Muscle layer of duodenum (tissue), 2 donors: ENCODE data around the gene SLC9C1.
A peak's percentile ranks its signal among the peaks of the same experiment; 100 is the strongest.

Experiments used
- H3K27ac ChIP-seq: one replicate; pipeline ENCODE4 v1.7.0; 2013; ENCODE audit warnings: mild to moderate bottlenecking, low read length
- H3K27me3 ChIP-seq: one replicate; pipeline ENCODE4 v1.7.0; 2013; ENCODE audit warnings: low read depth, mild to moderate bottlenecking, control low read depth, low read length
- H3K36me3 ChIP-seq, 2 donors: one replicate each; pipeline ENCODE4 v1.7.0; 2013; ENCODE audit warnings: low read length in 2 of 2, control low read depth in 1 of 2, mild to moderate bottlenecking in 1 of 2; ENCODE audit not compliant: insufficient read depth in 2 of 2, control insufficient read depth in 1 of 2
- H3K4me1 ChIP-seq, 2 donors: one replicate each; pipeline ENCODE4 v1.7.0; 2013; ENCODE audit warnings: low read length in 2 of 2, mild to moderate bottlenecking in 2 of 2, control low read depth in 1 of 2, moderate library complexity in 1 of 2; ENCODE audit not compliant: insufficient read depth in 2 of 2, control insufficient read depth in 1 of 2
- H3K4me3 ChIP-seq, 2 donors: one replicate each; pipeline ENCODE4 v1.7.0; 2013; ENCODE audit warnings: low read length in 2 of 2, low read depth in 1 of 2, mild to moderate bottlenecking in 1 of 2
- H3K9me3 ChIP-seq, 2 donors: one replicate each; pipeline ENCODE4 v1.7.0; 2013; ENCODE audit warnings: low read length in 2 of 2, control low read depth in 1 of 2, mild to moderate bottlenecking in 1 of 2; ENCODE audit not compliant: control insufficient read depth in 1 of 2
- donor health status: healthy.

Gene SLC9C1

GRCh38 chr3:112331851-112332250 lies 37.8 kb upstream of the SLC9C1 start:
- Histone ChIP-seq H3K27me3 (peaks cover 3% of the 10 kb centered on the region), H3K4me3 (no peak overlapping the region), H3K4me1 (no peaks in the 10 kb centered on the region), H3K36me3 (no peaks in the 10 kb centered on the region), H3K9me3 (no peaks in the 10 kb centered on the region), H3K27ac (no peak overlapping the region)

GRCh38 chr3:112327371-112327951 lies 33.4 kb upstream of the SLC9C1 start:
- H3K27me3 ChIP-seq = no peaks in the 10 kb centered on the region

GRCh38 chr3:112321867-112322652 lies 28.0 kb upstream of the SLC9C1 start:
- Histone ChIP-seq H3K36me3 (no peaks in the 10 kb centered on the region), H3K4me3 (no peak overlapping the region), H3K9me3 (no peaks in the 10 kb centered on the region), H3K4me1 (no peaks in the 10 kb centered on the region), H3K27ac (no peak overlapping the region), H3K27me3 (no peaks in the 10 kb centered on the region)

More at GRCh38 chr3:112327371-112327951, 33.4 kb upstream of the SLC9C1 start:
- Histone ChIP-seq H3K9me3 (no peaks in the 10 kb centered on the region), H3K27ac (no peak overlapping the region), H3K36me3 (no peaks in the 10 kb centered on the region), H3K4me1 (no peaks in the 10 kb centered on the region), H3K4me3 (no peak overlapping the region)

DNA sequence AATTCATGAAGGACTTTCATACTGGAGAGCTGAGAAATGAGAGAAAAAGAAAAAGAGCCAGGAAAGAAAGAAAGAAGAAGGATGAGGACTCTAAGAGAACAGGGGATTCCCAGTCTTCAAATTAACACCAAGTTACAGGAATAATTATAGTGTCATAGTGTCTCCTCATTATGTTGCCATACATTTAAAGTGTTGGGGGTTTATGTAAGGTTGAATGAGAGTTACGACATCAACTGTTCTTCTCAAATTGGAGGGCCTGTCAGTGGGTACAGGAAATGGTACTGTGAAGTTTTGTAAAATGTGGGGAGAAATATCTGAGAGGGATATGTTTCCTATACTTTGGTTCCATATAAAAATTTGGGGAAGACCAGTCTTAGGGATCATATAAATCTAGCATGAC lies 26.7 kb upstream of the SLC9C1 start:
- H3K27me3 ChIP-seq = no peaks in the 10 kb centered on the region
- no peaks in the 10 kb centered on the region for H3K36me3 ChIP-seq
- no peak overlapping the region for H3K4me3 ChIP-seq
- no peak overlapping the region for H3K27ac ChIP-seq
- no peaks in the 10 kb centered on the region for H3K9me3 ChIP-seq
- no peaks in the 10 kb centered on the region for H3K4me1 ChIP-seq

- H3K36me3 ChIP-seq = no peaks in the 10 kb centered on the region
- H3K27ac ChIP-seq = no peak overlapping the region
- no peak overlapping the region for H3K4me3 ChIP-seq
- no peaks in the 10 kb centered on the region for H3K4me1 ChIP-seq
- H3K27me3 ChIP-seq = no peaks in the 10 kb centered on the region
- H3K9me3 ChIP-seq = no peaks in the 10 kb centered on the region
Measured at GRCh38 chr3:112319516-112320276, 25.7 kb upstream of the SLC9C1 start.

DNA sequence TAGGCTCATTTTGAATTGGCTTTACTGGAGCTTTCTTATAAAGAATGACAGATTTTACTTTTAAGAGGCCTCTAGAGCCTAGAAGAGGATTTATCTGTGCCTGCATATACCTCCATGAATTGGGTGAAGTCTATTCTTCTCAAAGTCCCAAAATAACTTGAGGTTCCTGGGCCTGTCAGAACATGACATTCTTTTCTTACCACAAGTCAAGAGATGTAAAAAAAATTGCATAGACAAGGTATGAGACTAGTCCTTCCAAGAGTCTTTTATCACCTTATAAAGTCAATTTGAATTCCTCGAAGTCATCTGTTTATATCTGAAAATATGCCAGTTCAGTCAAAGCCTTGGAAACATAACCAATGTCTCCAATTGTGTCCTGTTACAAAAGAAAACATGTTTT lies 21.8 kb upstream of the SLC9C1 start:
- no peak overlapping the region for H3K4me3 ChIP-seq
- H3K27ac ChIP-seq = no peak overlapping the region
- no peaks in the 10 kb centered on the region for H3K4me1 ChIP-seq
- no peaks in the 10 kb centered on the region for H3K9me3 ChIP-seq
- no peaks in the 10 kb centered on the region for H3K36me3 ChIP-seq
- H3K27me3 ChIP-seq = no peaks in the 10 kb centered on the region

DNA sequence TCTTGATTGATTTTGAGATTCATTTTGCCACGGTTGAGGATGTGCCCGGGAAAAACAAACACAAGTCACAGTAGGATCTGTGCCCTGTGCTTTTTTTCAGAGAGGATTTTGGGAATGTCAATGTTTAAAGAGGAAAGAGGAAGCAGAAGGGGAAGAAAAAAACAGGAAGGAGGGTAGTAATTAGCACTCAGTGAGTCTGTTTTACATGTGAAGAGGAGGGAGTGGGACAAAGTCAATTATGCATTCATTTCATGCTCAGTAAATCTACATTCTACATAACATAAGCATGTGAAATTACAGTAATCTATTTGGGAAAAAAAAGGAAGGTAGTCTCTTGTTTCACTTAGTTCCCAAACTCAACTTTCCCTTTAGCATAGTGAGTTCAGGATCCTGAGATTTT lies 20.6 kb upstream of the SLC9C1 start:
- no peaks in the 10 kb centered on the region for H3K9me3 ChIP-seq
- H3K27me3 ChIP-seq = no peaks in the 10 kb centered on the region
- no peaks in the 10 kb centered on the region for H3K36me3 ChIP-seq
- no peaks in the 10 kb centered on the region for H3K4me1 ChIP-seq
- no peak overlapping the region for H3K27ac ChIP-seq
- no peak overlapping the region for H3K4me3 ChIP-seq

- Histone ChIP-seq H3K9me3 (no peaks in the 10 kb centered on the region), H3K27ac (no peak overlapping the region), H3K4me1 (peaks cover 3 to 15% of the 10 kb centered on the region in 2 donors), H3K4me3 (no peak overlapping the region), H3K27me3 (no peaks in the 10 kb centered on the region), H3K36me3 (no peaks in the 10 kb centered on the region)
Measured at GRCh38 chr3:112308151-112308911, 14.3 kb upstream of the SLC9C1 start.

GRCh38 chr3:112307557-112307956 lies 13.5 kb upstream of the SLC9C1 start:
- Histone ChIP-seq H3K36me3 (no peaks in the 10 kb centered on the region), H3K27me3 (no peaks in the 10 kb centered on the region), H3K4me1 (peaks cover 3 to 23% of the 10 kb centered on the region in 2 donors), H3K4me3 (no peak overlapping the region), H3K27ac (no peak overlapping the region), H3K9me3 (no peaks in the 10 kb centered on the region)

DNA sequence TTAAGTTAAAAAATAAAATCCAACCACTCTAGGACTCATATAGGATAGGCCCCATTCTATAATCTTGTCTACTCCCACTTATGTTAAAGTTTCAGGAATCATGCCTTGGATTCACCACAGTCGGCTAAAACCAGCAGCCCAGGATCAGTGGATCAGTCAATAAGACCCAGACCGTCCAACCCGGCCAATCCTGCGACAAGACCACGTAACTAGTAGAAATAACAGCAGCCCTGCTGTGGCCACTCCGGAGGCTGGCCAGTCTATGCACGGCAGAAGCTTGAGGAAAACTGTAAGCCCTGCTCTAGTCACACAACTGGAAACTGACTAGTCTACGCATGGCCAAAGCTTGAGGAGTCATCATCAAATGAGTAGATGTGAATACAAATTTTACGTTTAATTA lies 12.8 kb upstream of the SLC9C1 start:
- no peak overlapping the region for H3K27ac ChIP-seq
- no peak overlapping the region for H3K4me3 ChIP-seq
- H3K27me3 ChIP-seq = no peaks in the 10 kb centered on the region
- H3K36me3 ChIP-seq = no peaks in the 10 kb centered on the region
- H3K4me1 ChIP-seq = peaks cover 3 to 25% of the 10 kb centered on the region in 2 donors
- no peaks in the 10 kb centered on the region for H3K9me3 ChIP-seq

DNA sequence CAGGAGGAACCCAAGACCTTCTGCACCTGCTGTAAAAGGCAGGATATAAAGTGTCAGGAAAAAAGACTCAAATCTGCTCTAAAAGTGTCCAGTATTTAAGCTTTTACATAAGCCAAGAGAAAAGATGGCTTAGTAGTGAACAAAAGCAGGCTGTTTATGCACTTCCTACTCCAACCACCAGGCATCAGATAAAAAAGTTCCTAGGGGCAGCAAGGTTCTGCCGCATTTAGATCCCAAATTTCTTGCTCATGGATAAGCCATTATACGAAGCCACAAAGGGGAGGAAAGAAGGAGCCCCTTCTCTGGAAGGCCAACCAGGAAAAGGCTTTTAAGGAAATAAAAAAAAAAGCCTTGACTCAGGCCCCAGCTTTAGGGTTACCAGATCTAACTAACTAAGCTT lies 10.6 kb upstream of the SLC9C1 start:
- Histone ChIP-seq H3K27ac (no peak overlapping the region), H3K27me3 (no peaks in the 10 kb centered on the region), H3K4me3 (peak overlapping the region; percentile 75 to 81), H3K36me3 (no peaks in the 10 kb centered on the region), H3K4me1 (peaks cover 3 to 25% of the 10 kb centered on the region in 2 donors), H3K9me3 (no peaks in the 10 kb centered on the region)
